DND-41 (cell line): ENCODE measurements around the gene AP1AR.

ENCODE experiments used
- ATAC-seq: fragments of 200-7000 bp; cut with Tn5 transposase; 3 replicates; pipeline ENCODE4 v1.9.1; 2021; ENCODE audit warnings: low read depth; ENCODE audit not compliant: insufficient read depth
- DNase-seq: peaks from one replicate; pipeline ENCODE4 v3.0.0-alpha.2; 2020
- H2AFZ ChIP-seq: 2 replicates; pipeline ENCODE4 v1.6.0; 2012; ENCODE audit warnings: low read depth, low read length
- H3K27ac ChIP-seq: 2 replicates; pipeline ENCODE4 v1.5.1; 2012; ENCODE audit warnings: low read length, inconsistent platforms
- H3K27me3 ChIP-seq: fragments of 200-600 bp; sonication (generic); 2 replicates; pipeline ENCODE4 v1.6.0; 2012; ENCODE audit warnings: low read length, mild to moderate bottlenecking, inconsistent platforms; ENCODE audit not compliant: insufficient read depth, poor library complexity
- H3K36me3 ChIP-seq: 2 replicates; pipeline ENCODE4 v1.5.1; 2012; ENCODE audit warnings: low read length, inconsistent platforms; ENCODE audit not compliant: insufficient read depth
- H3K4me1 ChIP-seq: 2 replicates; pipeline ENCODE4 v1.5.1; 2012; ENCODE audit warnings: mild to moderate bottlenecking, low read length; ENCODE audit not compliant: insufficient read depth
- H3K4me2 ChIP-seq: 2 replicates; pipeline ENCODE4 v1.6.0; 2012; ENCODE audit warnings: mild to moderate bottlenecking, moderate library complexity, low read length, inconsistent platforms; ENCODE audit not compliant: insufficient read depth
- H3K4me3 ChIP-seq, 2 experiments: fragments of 200-600 bp in 1 of 2; shearing (Covaris generic) in 1 of 2; 2 replicates each; pipeline ENCODE4 v1.5.1; 2012 to 2016; ENCODE audit warnings: inconsistent platforms in 2 of 2, low read length in 2 of 2, mild to moderate bottlenecking in 2 of 2, low read depth in 1 of 2, moderate library complexity in 1 of 2
- H3K79me2 ChIP-seq: 2 replicates; pipeline ENCODE4 v1.6.0; 2012; ENCODE audit warnings: low read length, inconsistent platforms; ENCODE audit not compliant: insufficient read depth
- H3K9ac ChIP-seq: 2 replicates; pipeline ENCODE4 v1.6.0; 2012; ENCODE audit warnings: low read depth, mild to moderate bottlenecking, inconsistent platforms, low read length, moderate library complexity
- H3K9me3 ChIP-seq: 2 replicates; pipeline ENCODE4 v1.5.1; 2012; ENCODE audit warnings: low read length, moderate library complexity, mild to moderate bottlenecking, inconsistent platforms; ENCODE audit not compliant: insufficient read depth, severe bottlenecking
- H4K20me1 ChIP-seq: 2 replicates; pipeline ENCODE4 v1.6.0; 2012; ENCODE audit warnings: low read length; ENCODE audit not compliant: insufficient read depth
- EZH2 ChIP-seq: IDR thresholded peaks from 3 replicates; pipeline ENCODE4 v1.6.1; 2012; ENCODE audit warnings: borderline replicate concordance, low read depth, mild to moderate bottlenecking, moderate library complexity, low read length, inconsistent platforms; ENCODE audit not compliant: severe bottlenecking
- TF ChIP-seq, protein P1 (sequence below): IDR thresholded peaks from 2 replicates; pipeline ENCODE4 v1.5.1; 2012; ENCODE audit warnings: borderline replicate concordance, low read length, moderate library complexity, mild to moderate bottlenecking; ENCODE audit not compliant: poor library complexity, severe bottlenecking; ENCODE audit errors: extremely low read depth

The AP1AR gene

DNA sequence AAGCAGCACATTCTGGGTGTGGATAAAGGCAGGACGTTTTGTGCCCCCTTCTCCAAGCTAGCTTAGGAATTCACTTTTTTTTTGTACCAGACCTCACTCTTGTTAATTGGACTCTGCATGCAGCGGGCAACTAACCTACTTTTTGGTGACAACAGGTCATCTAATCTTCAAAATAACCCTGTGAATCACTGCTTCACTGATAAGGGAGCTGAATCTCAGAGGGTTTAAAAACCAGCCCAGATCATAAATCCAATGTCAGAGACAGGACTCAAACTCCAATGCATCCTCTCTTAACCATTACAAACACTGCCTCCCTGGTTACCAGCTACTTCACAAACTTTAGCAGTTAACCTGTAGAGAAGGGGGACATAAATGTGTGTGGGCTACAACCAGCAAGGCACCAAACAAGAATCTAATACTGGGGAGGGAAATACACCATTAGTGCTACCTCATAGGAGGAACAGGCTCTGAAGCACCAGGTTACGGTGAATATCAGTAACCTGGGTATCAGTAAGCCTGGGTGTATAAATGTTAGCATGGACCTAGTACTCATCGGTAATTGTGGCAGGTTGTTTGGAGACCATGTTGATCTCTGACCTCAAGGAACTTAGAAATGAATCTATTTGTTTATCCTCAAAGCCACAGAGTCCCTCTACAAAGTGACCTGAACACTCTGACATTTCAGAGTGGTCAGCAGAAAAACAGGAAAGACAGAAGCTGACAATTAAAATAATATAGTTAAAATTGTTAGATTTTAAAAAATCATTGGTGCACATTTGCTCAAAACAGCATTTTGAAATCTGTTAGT, 51.5 kb downstream of the AP1AR start:
- Histone ChIP-seq H3K27me3 (no peaks in the 10 kb centered on the region), H3K9me3 (no peaks in the 10 kb centered on the region), H3K36me3 (peaks cover 30% of the 10 kb centered on the region), H2AFZ (no peak overlapping the region), H3K4me2 (peak overlapping the region; percentile 76), H3K4me1 (peaks cover 60% of the 10 kb centered on the region), H4K20me1 (peaks cover 13% of the 10 kb centered on the region), H3K79me2 (peaks cover 77% of the 10 kb centered on the region), H3K9ac (no peak overlapping the region), H3K27ac (peak overlapping the region; percentile 41; the same call in 1 of the 2 replicates), H3K4me3 (peak overlapping the region in 1 of 2 experiments; percentile 40; a peak in 2 of 4 replicates)
- no peak for DNase-seq
- ATAC-seq, result no peak
- TF ChIP-seq EZH2, result no peak
- TF ChIP-seq, protein P1, sequence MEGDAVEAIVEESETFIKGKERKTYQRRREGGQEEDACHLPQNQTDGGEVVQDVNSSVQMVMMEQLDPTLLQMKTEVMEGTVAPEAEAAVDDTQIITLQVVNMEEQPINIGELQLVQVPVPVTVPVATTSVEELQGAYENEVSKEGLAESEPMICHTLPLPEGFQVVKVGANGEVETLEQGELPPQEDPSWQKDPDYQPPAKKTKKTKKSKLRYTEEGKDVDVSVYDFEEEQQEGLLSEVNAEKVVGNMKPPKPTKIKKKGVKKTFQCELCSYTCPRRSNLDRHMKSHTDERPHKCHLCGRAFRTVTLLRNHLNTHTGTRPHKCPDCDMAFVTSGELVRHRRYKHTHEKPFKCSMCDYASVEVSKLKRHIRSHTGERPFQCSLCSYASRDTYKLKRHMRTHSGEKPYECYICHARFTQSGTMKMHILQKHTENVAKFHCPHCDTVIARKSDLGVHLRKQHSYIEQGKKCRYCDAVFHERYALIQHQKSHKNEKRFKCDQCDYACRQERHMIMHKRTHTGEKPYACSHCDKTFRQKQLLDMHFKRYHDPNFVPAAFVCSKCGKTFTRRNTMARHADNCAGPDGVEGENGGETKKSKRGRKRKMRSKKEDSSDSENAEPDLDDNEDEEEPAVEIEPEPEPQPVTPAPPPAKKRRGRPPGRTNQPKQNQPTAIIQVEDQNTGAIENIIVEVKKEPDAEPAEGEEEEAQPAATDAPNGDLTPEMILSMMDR, result no peak

DNA sequence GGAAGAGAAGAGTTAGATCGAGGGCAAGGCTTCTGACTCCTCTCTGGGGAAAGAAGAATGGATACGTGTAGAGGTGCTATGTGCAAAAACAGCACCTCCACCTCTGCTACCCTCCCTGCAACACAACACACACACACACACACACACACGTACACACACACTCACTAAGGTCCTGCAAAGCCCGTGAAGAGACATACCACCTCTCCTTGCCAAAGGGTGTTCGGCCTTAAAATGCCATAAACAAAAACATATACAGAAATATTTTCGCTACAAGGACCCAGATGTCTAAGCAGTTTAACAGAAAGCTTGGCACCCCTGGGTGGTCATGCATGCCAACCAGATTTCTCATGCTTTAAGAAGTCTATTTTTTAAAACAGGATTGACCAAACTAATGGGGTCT, 52.6 kb downstream of the AP1AR start:
- Histone ChIP-seq H3K4me2 (peak overlapping the region; percentile 76), H4K20me1 (peaks cover 10% of the 10 kb centered on the region), H3K9ac (peak overlapping the region; percentile 66), H3K36me3 (peaks cover 24% of the 10 kb centered on the region), H3K9me3 (no peaks in the 10 kb centered on the region), H2AFZ (peak overlapping the region; percentile 100; the same call in 1 of the 2 replicates), H3K27me3 (no peaks in the 10 kb centered on the region), H3K79me2 (peaks cover 69% of the 10 kb centered on the region), H3K4me3 (peak overlapping the region; percentile 69 to 86; a peak in 3 of 4 replicates), H3K4me1 (peaks cover 71% of the 10 kb centered on the region), H3K27ac (peak overlapping the region; percentile 79)
- no peak for DNase-seq
- ATAC-seq, result no peak
- TF ChIP-seq, protein P1, result no peak
- TF ChIP-seq EZH2, result no peak

DNA sequence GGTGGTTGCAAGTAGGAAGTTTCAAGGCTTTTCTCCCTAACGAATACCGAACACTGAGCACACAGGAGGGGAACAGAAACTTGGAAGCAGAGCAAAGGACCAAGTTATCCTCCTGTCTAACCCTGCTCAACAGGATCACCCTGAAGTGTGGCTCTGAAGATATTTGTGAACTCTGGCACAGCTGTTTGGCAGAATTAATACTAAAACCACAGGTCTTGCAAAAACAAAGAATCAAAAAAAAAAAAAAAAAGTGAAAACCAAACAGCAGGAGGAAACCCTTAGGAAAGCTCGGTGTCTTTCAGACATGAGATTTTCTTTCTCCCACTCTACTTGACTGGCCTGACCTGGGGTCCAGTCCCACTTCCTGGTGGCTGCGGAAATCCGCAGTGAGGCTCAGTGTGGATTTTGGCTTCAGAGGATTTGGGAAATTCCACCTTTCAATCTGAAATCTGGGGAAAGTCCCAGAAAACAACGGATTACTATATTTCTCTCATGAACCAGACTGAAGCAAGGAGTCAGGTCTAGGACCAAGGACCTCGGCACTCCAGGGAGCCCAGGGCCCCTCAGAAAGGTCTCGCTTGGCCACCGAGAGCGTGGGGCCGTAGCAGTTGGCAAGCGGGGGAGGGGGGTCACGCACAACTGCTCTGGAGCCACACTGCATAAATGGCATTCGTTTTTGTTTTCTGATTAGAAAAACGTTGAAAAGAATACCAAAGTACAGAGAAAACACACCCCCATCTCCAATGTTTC, 53.2 kb downstream of the AP1AR start:
- Histone ChIP-seq H4K20me1 (peaks cover 10% of the 10 kb centered on the region), H3K4me2 (peak overlapping the region; percentile 76), H3K4me1 (peaks cover 77% of the 10 kb centered on the region), H3K79me2 (peaks cover 62% of the 10 kb centered on the region), H3K9ac (peak overlapping the region; percentile 66), H3K27ac (peak overlapping the region; percentile 79), H3K36me3 (peaks cover 24% of the 10 kb centered on the region), H3K27me3 (no peaks in the 10 kb centered on the region), H2AFZ (peak overlapping the region; percentile 100), H3K9me3 (no peaks in the 10 kb centered on the region), H3K4me3 (peak overlapping the region; percentile 69 to 86)
- TF ChIP-seq EZH2, result no peak
- ATAC-seq, result peak; percentile 13; the same call in 1 of the 3 replicates
- DNase-seq, result peak; percentile 25
